ENCODE measurements around the gene TRMU. TPM values are rescaled to one million over a fixed set of nuclear protein-coding genes. Genes with fewer than 3 reads are reported as not detected.
"Not testable (repeated sequence)": the region's sequence is repeated elsewhere in the genome, so short reads cannot be mapped to it uniquely, and the experiment has no call there.

TRMU gene
- total RNA-seq, 2 donors from 2014 or later: 30.9 to 44.5 TPM

DNA sequence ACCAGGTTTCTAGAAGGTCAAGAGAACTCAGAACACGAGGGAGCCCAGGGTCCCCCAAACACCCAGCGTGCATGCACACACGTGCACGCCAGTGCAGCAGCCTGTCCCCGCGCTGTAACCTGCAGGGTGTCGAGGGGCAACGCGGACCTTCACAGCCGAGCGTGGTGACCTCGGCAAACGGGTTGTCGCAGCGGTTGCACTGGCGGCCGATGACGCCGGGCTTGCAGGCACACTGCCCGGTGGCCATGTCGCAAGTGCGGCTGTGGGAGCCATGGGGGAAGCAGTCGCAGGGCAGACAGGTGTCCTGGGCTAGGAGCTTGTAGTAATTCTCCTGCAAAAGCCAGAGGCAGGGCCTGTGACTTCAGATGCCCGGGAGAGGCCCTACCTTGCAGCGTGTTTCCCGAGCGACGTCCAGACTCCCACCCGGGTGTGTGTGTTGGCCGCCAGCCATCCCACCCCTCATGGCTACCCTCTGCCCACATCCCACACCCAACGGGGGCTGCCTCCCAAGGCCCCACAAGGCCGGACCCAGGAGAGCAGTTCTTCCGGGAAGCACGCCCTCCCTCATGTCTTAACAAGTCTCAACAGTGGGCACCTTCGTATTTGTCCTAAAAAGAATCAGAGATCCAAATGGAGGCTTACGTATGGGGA is 56.1 kb downstream of the TRMU start:
- no peak for ATAC-seq
- DNase-seq: no peak
- intact Hi-C loops (cut with DNase I, micrococcal nuclease): no loop called here

DNA sequence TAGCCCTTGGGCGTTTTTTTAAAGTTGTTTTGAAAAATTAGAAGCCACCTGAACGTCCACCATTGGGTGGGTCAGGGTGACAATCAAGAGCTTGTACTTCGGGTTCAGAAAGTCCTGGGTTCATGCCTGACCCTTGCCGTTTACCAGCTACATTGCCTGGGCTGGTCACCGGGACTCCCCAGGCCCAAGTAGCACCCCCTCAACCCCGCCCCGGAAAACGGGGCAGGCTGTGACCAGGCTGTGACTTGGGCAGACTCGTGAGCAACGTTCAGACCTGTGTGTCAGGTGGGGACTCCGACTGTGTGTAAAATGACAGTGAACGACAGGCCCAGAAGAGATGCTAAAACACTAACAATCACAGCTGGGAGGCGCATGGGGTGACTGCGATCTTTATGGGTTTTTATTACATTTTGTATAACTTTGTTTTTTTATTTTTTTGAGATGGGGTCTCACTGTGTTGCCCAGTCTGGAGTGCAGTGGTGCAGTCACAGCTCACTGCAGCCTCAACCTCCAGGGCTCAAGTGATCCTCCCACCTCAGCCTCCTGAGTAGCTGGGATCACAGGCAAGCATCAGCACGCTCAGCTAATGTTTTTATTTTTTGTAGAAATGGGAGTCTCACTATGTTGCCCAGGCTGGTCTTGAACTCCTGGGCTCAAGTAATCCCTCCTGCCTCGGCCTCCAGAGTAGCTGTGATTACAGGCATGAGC is 56.8 kb downstream of the TRMU start:
- no peak for ATAC-seq

DNA sequence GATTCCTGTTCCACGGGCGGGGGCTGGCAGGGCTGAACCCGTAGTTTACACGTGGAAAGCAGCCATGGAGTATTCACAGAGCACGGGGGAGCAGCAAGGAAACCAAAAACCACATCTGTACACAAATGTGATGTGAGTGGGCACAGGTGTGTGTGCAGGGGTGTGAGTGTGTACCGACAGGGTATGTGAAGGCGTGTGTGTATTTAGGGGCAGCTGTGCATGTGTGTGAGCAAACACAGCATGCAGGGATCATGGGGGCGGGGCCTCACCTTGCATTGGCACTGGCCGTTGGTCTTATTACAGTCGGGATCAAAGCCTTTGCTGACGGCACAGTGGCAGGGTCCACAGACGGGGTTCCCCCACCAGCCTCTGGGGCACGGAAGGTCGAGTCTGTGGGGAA is 58.4 kb downstream of the TRMU start:
- intact Hi-C loops (cut with DNase I, micrococcal nuclease): no loop called here
- ATAC-seq: peak; percentile 68
- DNase-seq: peak in 1 of 2 donors; percentile 57

More for the DNA sequence above, 56.8 kb downstream of the TRMU start:
- no peak for DNase-seq
- intact Hi-C loops (cut with DNase I, micrococcal nuclease): no loop called here

DNA sequence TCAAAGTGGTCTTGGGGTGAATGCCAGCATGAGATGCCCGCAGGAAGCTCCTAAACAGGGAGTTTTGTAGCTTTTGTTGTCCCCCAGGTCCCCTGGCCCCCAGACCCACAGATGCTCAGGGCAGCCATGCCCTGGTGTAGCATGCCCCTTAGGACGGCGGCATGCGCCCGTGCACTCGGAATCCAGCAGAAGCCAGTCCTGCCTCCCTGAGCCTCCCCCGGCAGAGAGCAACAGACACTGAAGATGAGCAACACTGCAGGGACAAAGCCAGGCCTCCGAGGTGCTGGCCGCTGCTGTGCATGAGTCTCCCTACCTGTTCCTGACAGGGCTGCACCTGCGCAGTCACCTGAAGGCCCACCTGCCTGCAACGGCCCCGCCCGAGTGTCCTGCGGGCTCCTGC is 59.1 kb downstream of the TRMU start:
- ATAC-seq: no peak
- intact Hi-C loops (cut with DNase I, micrococcal nuclease): no loop called here
- no peak for DNase-seq

DNA sequence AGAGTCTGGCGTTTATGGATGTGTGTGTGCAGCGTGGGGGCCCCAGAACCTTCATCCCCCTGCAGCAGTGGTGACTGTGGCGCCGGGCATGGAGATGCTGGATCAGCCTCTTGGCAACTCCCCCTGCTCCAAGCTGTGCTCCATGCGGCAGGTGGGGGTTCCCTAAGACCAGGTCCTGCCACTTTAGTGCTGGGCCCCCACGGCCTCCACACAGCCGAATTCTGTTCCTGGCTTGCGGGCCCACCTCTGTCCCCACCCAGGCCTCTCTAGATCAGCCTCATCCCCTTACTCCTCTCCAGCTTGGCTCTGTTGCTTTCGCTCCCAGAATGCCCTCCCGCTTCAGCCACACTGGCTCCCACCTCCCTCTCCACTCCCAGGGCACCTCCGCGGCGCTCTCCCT is 59.6 kb downstream of the TRMU start:
- intact Hi-C loops (cut with DNase I, micrococcal nuclease): no loop called here
- no peak for ATAC-seq
- DNase-seq: no peak

DNA sequence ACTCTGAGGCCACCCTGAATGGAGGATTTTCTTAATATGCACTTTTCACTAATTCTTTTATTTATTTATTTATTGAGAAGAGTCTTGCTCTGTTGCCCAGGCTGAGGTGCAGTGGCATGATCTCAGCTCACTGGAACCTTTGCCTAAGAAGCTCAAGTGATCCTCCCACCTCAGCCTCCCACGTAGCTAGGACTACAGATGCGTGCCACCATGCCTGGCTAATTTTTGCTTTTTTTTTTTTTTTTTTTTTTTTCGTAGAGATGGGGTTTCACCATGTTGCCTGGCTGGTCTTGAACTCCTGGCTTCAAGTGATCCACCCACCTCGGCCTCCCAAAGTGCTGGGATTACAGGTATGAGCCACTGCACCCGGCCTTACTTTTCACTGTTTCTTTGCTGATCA is 61.5 kb downstream of the TRMU start:
- intact Hi-C loops (cut with DNase I, micrococcal nuclease): not testable (repeated sequence)

DNA sequence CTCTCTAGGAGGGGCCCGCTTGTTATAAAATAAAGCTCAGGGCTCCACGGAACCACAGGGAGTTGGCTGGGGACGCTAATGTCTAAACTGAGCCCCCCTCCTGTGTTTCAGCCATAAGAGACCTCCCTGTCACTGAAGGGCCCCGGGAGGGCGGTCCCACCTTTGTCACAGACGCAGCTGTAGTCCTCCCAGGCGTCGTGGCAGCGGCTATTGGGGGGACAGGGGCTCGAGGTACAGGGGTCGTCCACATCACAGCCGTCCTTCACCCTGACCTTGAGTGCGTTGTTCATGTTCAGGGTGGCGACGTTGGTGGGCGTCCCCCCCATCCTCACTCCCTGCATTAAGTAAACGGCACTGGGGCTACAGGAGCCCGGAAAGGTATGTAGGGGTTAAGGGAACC is 62.0 kb downstream of the TRMU start:
- DNase-seq: no peak
- intact Hi-C loops (cut with DNase I, micrococcal nuclease): no loop called here
- ATAC-seq: no peak

More for the DNA sequence above, 61.5 kb downstream of the TRMU start:
- DNase-seq, ATAC-seq: not testable (repeated sequence)

DNA sequence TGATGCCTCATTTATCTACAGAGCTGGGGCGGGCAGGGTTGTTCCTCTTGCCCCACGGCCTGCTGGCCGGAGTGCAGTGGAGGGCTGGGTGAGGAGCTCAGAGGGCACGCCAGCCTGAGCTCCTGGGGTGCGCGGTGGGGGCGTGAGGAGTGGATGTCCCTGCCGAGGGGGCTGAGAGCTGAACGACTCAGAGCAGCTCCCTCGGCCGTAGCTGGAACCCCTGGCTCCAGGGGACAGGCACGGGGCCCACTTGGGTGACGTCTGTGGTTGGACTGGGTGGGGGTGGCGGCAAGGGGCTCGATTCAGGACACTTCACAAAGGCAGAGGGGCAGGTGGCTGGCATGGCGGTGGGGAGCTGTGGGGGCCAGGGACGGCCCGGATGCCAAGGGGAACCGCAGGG is 62.4 kb downstream of the TRMU start:
- ATAC-seq (no peak), DNase-seq (no peak)
- intact Hi-C loops (cut with DNase I, micrococcal nuclease): no loop called here

DNA sequence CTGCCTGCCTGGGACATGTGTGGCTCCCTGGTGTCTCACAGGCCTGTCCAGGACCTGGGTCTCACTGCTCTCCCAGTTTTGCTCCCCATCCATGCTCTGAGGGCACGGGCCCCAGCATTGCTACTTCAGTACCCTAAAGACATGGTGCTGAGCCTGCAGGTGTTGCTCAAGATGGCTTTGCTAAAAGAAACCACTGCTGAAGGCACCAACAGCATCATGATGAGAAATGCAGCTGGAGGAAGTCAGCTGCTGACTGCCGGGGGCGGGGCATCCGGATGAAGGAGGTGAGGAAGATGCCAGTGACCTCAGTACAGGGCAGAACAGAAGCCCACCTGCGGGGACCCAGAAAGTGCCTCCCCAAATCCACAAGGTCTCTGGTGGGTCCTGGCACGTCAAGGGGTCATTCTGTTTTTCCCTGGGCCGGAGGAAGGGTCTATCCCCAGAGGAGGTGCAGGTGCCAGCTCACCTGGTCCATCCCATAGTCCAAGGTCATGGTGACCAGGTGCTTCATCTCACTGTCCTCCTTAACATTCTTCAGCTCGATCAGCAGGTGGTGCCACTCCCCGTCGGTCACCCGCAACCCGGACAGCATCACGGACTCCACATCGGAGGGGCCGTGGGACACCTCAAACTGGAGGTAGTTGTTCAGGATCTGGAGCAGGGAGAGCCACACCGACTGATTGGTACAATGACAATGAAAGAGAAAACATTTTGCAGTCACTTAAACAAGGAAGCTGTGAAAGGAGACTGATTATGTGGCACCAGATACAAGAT is 63.9 kb downstream of the TRMU start:
- ATAC-seq (no peak), DNase-seq (no peak)
- intact Hi-C loops (cut with DNase I, micrococcal nuclease): no loop called here

DNA sequence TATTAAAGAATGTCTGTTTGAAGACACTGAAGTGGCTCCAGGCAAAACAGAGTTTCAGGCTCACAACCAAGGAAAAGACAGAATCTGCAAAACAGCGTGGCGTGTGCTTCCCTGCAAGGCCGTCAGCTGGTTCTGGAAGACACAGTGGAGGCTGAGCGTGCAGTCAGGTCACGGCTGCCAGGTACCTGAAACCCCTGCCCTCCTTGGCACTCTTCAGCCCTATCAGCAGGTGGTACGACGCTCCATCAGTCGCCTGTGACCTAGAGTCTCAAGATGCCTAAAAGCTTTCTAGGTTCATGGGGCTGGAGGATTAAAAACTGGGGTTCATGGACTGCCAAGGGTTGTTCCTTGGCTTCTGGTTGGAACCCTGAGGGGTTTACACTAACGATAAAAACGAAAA is 65.9 kb downstream of the TRMU start:
- ATAC-seq: no peak
- no peak for DNase-seq
- intact Hi-C loops (cut with DNase I, micrococcal nuclease): no loop called here

DNA sequence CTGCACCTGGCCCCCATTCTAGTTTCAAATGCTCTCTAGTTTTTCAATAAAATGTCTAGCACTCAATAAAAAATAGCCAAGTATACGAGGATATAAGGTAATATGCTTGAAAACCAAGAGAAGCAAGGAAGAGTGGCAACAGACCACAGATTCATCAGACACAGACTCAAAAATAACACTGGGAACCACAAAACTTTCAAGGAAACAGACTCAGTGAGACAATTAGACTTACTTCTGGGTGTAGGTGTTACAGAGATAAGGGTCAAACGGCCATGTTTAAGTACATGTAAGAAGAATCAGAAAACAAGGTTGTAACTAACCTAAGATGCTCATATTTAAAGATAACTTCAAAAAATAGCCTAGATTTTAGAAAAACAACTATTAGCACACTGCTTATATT is 67.0 kb downstream of the TRMU start:
- ATAC-seq (no peak), DNase-seq (no peak)
- intact Hi-C loops (cut with DNase I, micrococcal nuclease): no loop called here

DNA sequence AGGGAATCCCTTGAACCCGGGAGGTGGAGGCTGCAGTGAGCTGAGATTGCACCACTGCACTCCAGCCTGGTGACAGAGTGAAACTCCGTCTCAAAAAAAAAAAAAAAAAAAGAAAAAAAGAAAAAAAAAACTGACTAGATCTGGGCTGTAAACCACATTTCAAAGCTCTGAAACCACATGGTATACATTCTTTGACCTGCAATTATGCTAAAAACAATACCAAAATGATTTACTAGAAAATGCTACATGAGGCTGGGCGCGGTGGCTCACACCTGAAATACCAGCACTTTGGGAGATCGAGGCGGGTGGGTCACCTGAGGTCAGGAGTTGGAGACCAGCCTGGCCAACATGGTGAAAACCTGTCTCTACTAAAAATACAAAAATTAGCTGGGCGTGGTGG is 68.4 kb downstream of the TRMU start:
- intact Hi-C loops (cut with DNase I, micrococcal nuclease); DNase-seq; ATAC-seq: not testable (repeated sequence)

DNA sequence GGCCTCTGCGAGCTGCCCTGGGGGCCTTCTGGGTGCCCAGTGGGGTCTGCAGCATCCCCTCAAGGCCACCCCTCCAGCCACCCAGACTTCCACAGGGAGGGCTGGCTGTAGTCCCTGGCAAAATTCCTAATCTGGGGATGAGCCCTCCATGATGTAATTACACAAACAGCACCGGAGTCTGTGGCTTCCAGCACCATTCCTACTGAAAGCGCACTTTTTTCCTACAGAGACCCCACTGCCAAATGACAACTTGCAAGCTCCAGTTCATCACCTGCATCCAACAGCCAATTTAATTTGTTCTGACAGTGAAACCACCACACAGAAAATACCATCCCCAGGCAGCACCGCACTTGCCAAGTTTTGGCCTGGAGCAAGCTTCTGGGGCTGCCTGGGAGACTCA is 70.4 kb downstream of the TRMU start:
- DNase-seq (no peak), ATAC-seq (no peak)
- intact Hi-C loops (cut with DNase I, micrococcal nuclease): no loop called here

DNA sequence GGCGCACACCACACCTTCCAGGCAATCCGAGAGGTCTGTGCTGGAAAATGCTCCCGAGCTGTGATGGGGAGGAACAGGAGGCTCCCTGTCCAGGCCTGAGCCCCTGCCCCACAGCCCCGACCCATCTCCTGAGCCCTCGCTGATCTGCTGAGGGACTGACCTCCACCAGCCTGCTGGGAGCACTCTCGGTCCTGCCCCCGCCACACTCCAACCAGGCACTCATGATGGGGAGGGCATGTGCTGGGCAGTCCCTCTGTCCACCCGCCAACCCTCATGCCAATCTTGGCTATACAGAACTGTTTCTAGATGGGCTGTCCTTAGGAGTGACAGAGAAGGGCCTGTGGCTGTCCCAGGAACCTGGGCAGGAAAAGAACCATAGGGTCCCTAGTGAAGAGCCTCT is 70.8 kb downstream of the TRMU start:
- no peak for ATAC-seq
- intact Hi-C loops (cut with DNase I, micrococcal nuclease): no loop called here
- no peak for DNase-seq

DNA sequence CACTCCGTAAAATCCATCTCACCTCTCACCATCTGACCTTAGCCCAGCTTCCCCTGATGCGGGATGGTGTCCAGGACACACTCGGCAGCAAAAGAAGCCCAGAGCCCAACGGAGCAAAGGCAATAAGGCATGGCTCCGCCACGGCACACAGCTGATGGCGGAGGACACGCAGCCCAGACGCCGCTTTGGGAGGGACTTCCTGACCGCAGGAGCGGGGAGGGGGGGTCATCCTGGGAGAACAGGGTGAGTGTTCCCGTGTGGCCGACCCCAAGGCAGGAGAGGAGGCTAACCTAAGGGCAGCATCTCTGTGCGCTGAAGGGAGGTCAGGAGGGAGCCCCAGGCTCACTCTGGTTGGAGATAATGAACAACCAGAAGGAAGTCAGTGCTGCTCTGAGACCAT is 71.3 kb downstream of the TRMU start:
- DNase-seq (no peak), ATAC-seq (no peak)
- intact Hi-C loops (cut with DNase I, micrococcal nuclease): no loop called here

Other genes starting within 250 kb of the TRMU start
- 10 to 100 TPM; 70.4 to 73.9 TPM for gene PPARA, start 185.2 kb upstream of the TRMU start, total RNA-seq
- gene CDPF1, start 85.4 kb upstream of the TRMU start, total RNA-seq: 1 to 10 TPM; 5.5 to 8.1 TPM
- under 1 TPM; 0.42 to 0.55 TPM for gene PKDREJ, start 72.4 kb upstream of the TRMU start, total RNA-seq
- gene TTC38, start 67.7 kb upstream of the TRMU start, total RNA-seq: 100 to 1,000 TPM; 118 to 132 TPM
- 1 to 10 TPM; 2.2 to 7.9 TPM for gene GTSE1, start 38.8 kb upstream of the TRMU start, total RNA-seq
- 1 to 10 TPM; 1.8 to 4.9 TPM for gene CELSR1, start 201.9 kb downstream of the TRMU start, total RNA-seq

Data from left colon (tissue), 2 donors.